ENCODE results near the gene TRMT61B.

The TRMT61B gene

DNA sequence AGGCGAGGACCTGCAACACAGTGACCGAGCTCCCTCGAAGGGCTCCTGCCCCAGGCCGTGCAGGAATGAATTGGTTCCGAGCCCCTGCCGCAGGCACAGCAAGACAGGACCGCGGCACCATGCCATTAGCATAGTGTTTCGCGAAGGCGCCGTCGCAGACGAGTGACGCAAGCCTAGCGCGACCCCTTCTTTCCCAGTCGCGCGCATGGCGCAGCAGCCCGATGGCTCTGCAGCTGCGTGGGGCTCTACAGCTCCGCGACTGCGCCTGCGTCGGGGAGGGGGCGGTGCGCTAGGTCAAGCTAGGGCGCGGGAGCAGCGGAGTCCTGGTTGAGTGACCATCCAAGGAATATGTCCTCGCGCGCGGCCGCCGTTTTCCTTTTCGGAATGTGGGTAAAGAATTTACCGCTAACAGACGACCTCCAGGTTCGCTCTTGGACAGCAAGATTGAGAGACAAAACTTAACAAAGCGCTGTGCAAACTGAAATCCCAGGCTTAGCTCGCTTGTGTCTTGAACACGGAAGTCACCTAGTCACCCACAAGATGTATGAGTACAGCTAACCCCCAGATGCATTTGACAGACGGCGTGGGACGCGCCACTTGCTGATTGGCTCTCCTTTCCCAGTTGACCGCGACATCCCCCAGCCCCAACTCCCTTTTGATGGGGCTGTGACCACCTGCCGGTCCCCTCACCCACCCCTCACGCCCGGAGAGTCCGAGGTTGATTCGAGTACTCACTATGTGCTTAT, at the start of gene TRMT61B:
TSS of gene TRMT61B (minus strand) at position 164 of the 746 bp plus-strand sequence. CDS start at position 132, 32 bp downstream.
- peak; percentile 97 for DNase-seq

DNA sequence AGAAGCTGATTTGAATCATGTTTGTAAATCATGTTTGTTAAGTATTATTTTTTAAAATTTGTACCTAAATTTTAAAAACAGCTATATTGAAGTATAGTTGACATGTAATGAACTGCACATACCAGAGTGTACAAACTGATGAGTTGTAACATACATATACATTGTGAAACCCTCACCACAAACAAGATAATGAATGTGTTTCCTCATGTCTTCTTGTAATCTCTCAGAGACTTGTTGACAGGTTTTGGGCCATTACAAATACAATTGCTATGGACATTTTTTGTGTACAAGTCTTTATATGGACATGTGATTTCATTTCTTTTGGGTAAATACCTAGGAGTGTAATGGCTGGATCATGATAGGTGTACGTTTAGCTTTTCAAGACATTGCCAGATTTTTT, 45.8 kb upstream of the TRMT61B start:
- no peak for DNase-seq

DNA sequence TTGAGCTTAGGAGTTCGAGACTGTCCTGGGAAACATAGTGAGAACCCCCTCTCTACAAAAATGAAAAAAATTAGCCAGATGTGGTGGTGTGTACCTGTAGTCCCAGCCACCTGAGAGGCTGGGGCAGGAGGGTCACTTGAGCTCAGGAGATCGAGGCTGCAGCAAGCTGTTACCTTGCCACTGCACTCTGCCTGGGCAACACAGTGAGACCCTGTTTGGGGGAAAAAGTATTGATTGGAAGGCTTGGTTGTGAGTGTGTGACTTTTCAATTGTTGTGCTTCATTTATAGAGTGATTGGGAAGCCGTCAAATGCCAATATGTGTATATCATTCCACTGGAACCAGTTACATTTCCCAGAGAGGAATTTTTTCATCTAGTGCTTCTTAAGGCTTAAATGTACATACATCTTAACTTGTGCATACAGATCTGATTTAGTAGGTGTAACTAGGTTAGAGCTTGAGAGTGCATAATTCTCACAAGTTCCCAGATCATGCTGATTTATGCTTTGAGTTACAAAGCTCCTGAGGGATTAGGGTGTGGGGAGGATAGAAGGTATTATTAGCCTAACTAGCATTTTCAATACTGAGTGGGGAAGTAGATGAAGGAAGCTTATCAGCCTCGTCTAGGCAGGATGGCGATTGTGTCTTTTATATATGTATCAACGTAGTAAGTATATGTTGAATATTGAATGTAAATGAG, 39.7 kb upstream of the TRMT61B start:
- DNase-seq, result no peak

DNA sequence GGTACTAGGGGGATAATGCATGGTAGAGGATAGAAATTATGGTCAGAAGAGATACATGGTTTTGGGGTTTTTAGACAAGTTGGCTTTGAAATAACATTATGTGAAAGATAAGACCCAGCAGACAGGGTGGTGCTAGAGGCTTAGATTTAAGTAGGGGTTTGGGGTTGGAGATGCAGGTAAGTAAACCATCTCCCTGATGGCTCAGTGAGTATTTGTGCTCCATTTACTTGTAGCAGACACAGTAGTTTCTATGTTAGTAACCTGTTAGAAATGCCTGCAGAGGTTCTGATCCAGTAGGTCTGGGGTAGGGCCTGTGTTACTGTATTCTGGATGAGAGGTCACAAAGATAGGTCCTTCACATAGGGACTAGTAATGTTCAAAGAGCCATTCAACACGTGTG, 38.1 kb upstream of the TRMT61B start:
- no peak for DNase-seq

DNA sequence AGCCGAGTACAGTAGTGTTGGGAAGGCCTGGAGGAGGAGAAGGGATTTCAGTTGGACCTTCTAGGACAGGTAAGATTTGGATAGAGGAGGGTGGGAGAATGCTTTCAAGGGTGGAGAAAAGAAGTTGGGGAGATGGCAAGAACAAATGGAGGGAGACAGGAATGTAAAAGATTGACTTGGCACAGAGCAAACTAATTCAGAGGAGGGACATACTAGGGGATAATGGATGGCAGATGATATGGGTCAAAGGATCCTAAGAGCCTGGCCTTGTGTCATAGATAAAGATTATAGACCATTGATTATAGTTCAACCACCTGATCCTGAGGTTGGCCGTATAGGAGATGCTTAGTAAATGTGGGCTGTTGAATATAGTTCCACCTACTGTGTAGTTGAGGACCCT, 36.7 kb upstream of the TRMT61B start:
- DNase-seq, result no peak

DNA sequence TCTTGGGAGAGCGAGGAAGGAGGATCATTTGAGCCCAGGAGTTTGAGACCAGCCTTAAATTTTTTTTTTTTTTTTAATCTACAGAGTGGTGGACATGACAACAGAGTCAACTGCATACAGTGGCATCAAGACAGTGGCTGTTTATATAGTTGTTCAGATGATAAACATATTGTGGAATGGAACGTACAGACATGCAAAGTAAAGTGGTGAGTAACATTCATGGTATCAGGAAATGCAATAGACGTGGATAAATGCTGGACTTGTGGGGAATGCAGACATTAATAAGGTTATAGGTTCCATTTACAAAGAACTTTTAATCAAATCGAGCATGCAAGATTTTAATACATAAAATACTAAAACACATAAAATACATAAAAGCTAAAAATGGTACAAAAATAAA, 36.3 kb upstream of the TRMT61B start:
- DNase-seq, result no peak

DNA sequence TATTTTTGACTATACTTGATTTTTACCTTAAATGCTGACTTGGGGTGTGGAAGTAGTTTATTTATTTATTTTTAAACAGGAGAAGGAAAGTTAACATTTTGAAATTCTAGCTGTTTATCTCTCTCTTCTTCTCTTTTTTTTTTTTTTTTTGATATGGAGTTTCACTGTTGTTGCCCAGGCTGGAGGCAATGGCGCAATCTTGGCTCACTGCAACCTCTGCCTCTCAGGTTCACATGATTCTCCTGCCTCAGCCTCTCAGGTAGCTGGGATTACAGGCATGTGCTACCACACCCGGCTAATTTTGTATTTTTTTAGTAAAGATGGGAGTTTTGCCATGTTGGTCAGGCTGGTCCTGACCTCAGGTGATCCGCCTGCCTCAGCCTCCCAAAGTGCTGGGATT, 35.4 kb upstream of the TRMT61B start:
- no peak for DNase-seq

DNA sequence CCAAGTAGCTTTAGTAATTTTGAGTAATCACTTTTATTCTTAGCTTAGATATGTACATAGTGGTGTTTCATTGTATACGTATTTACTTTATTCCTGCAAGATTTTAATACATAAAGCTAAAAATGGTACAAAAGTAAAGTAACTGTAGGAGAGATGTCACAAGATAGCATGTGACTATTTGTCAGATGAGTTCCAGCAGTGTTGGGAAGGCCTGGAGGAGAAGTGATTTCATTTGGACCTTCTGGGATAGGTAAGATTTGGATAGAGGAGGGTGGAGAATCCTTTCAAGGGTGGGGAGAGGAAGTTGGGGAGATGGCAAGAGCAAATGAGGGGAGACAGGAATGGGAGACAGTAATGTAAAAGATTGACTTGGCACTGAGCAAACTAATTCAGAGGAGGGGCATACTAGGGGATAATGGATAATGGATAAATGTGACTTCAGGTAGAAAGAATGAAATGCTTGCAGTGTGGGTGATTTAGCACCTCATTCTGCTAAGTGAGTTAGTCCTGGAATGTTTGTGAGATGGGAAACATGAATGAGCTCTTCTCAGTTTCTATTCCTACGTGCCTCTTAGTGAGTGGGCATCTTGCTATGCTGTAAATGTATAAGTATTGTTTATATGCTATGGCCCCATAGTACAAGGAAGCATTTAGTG, 34.8 kb upstream of the TRMT61B start:
- DNase-seq, result no peak

DNA sequence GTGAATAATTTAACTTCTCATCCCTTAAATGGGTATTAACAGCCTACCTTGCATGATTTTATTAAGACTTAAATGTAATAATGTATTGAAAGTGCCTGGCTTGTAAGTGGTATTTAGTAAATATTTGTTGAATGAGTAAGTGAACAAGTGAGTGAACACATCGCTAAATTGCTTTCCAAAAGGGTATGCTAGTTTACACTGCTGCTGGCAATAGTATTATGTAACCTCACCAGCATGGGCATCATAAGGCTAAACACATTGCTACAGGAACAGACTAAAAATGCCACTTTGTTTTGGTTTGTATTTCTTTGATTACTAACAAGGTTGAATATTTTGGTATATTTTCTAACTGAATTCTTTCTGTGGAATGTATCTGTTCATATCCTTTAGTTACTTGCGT, 34.2 kb upstream of the TRMT61B start:
- DNase-seq, result no peak

DNA sequence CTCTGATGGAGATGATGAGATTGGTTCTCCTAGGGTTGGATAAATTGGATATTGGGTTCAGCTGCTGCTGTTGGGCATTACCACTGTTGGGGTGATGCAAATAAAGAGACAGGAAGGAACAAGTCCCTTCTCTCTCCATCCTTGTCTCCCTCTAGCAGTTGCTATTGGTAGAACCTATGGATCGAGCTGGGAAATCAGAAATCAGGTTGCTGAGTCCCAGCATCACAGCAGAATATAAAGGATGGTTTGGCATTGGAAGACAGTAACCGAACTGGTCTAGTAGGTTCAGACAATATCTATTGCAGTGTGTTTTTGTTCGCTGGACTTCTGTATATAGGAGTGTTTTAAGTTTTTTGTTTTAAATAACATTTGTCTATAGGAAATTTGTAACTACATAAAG, 32.5 kb upstream of the TRMT61B start:
- no peak for DNase-seq

DNA sequence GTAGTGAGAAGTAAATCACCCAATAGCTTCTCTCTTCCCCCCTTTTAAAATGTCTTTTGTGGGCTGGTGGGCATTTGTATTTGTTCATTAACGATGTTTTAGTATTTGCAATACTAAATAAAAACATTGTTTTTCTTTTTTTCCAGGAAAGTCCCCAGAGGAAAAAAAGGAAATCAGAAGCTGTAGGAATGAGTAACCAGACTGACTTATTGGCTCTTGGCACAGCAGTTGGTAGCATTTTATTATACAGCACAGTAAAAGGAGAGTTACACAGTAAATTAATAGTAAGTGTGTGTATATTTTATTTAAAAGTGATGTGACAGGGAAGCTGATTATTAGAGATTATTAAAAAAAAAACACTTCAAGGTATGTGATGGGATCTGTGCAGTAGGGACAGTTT, 31.7 kb upstream of the TRMT61B start:
- no peak for DNase-seq

DNA sequence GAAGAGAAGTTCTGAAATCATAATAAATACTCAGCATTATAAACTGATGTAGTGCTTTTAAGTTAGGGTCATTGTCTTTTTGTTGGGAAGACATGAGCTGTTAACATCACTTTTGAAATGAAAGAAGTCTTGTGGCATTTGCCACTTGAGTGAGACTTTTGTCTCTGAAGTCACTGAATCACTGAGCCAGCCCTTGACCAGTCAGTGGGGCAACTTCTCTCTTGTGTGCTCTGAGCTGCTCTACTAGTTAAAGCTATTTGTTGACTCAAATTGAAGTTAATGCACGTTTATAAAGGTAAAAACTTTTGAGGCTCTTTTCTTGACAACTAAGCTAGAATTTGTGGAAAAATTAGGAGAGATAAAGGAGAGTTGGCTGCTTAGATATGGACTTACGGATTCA, 31.1 kb upstream of the TRMT61B start:
- no peak for DNase-seq

DNA sequence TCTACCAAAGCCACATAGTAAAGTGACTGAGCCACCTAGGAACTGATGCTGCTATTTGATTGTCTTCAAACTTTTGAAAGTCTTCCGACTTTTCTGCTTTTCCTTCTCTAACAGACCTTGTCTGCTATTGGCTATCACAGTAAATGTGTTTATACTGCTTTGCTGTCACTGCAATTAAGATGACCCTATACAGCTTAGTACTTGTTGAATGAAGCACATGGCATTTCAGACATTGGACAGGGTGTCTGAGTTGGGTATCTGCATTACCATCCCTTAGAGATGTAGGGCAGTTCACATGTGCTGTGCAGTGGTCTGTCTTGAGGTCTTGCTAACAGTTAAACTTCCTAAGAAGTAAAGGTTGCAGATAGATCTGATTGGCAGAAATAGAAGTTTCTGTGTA, 27.9 kb upstream of the TRMT61B start:
- no peak for DNase-seq

DNA sequence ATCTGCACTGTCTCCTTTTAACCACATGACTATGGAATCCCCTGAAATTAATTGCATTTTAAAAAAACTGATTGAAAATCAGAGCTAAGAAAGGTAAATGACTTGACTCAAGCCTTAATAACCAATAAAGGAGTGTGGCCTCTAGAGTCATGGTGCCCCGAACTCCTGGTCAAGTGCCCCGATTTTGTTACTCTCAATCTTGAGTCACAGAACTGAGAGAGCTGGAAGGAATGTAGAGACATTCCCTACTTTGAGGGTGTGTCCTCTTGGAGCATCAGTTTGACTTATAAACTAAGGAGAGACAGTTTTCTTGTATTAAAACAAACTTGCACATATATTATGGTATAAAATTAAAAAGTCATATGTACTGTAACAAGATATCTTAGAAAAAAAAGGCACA, 26.8 kb upstream of the TRMT61B start:
- no peak for DNase-seq

DNA sequence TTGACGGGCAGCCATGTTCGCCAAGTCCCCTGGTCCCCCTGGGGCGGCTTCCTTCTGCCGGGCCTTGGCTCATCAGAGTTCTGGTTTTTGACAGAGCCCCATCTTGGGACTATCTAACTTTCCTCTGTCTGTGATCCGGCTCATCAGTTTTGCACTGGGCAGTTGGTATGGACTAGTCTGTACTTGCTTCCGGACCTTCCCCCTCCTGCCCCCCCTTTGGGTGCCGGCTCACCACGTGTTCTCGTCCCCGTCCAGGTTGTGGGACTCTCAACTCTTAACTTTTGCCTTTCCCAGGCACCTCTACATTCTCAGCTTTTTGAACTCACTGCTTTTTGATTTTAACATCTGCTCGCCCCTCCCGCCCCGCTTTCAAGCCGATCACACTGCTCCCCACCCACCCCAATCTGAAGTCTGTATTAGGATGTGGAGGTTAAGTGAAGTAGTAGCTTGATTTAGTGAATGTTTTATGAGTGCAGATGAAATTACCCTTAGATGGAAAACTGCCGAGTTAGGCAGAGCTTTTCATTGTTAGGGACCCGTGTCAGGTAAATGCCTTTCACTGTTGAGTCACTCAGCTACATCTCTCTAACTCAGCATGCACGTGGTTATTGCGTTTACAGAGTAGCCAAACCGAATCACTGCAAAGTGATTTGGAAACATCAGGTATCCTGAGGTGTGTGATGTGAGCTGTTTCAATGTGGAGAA, 25.2 kb upstream of the TRMT61B start:
- peak; percentile 44 for DNase-seq

DNA sequence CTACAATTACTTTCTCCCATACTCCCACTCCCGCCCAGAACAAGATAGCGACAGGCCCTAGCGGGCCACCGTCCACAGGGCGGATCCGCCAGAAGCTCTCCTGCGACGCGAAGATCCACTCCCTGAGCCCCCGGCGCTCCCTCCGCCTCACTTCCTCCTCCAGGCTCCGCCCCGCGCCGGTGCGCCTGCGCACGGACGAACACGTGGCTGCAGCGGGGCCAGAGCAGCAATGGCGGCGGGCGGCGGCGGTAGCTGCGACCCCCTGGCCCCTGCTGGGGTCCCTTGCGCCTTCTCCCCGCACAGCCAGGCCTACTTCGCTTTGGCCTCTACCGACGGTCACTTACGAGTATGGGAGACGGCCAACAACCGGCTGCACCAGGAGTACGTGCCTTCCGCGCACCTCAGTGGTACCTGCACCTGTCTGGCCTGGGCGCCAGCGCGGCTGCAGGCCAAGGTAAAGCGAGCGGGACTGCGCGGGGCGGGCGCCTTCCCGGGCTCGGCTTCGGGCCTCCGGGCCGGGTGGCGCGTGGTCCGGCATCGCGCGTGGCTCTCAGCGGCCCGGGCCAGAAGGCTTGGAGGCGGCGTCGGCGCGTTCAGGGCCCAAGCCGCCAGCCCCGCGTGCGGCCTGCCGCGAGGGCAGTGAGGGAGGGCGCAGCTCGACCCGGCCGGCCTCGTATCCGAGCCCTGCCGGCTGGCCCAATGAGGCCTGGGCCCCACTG, 24.5 kb upstream of the TRMT61B start, which contains the start of gene WDR43:
TSS of gene WDR43 (plus strand) at position 198 of the 719 bp plus-strand sequence. CDS start at position 230, 32 bp downstream.
- peak; percentile 99 for DNase-seq

DNA sequence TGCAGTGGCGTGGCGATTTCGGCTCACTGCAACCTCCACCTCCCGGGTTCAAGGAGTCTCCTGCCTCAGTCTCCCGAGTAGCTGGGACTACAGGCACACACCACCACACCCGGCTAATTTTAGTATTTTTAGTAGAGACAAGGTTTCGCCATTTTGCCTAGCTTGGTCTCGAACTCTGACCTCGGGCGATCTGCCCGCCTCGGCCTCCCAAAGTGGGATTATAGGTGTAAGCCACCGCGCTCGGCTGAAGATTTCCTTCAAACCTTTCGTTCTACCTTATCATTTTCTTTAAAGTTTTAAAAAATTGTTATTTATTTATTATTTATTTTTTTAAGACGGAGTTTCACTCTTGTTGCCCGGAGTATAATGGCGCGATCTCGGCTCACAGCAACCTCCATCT, 23.4 kb upstream of the TRMT61B start:
- DNase-seq, result no peak

DNA sequence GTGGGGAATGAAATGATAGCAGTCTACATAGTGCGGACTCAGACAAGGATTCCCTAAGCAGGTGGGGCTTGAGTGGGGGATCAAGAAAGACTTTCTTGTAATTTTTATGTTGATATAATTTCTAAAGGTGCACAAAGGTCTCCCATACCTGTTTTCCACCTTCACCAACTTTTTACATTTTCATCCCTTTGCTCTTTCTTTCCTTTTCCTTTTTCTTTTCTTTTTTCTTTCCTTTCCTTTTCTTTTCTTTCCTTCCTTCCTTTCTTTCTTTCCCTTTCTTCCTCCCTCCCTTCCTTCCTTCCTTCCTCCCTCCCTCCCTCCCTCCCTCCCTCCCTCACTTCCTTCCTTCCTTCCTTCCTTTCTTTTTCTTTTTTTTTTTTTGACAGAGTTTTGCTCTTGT, 10.1 kb upstream of the TRMT61B start:
- DNase-seq, result no peak

DNA sequence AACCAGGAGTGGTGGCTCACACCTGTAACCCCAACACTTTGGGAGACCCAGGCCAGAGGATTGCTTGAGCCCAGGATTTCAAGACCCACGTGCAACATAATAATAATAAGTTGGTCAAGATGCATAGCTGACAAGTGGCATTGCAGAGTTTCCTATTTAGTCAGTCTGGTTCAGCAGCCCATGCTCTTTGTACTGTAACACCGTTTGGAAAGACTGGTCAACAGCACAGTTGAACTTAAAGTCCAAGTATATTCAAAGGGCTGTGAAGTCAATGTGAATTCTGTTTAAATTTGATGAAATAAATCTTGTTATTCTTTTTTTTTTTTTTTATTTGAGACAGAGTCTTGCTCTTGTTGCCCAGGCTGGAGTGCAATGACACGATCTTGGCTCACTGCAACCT, 1.5 kb upstream of the TRMT61B start:
- no peak for DNase-seq

DNA sequence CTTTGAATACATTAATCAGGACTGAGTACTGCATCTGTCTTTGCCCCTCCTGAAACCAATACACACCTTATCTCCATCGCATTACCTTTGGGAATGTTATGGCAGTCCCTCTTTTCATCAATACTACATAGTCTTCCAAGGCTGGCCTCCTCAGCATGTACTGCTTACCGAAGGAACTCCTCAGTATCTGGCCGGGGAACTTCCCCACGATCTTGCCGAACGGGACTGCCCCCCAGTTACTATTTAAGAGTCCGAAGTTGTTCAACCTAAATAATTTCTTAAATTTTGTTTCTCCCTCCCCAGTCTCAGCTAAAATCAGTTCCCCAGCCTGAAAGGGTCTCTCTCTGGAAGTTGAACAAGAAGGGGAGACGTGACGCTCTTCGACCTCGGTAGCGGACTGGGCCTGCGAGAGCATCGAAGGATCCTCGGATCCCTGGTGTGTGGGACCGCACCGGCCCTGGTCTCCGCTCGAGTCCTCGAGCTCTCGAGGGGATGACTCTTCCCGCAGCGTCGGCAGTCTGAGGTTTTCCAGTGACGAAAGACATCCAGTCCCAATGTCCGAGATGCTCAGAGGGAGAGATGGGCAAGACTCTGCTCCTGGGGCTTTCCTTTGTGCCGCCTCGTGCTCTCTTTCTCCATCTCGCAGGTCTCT, 489 bp downstream of the TRMT61B start:
- DNase-seq, result peak; percentile 31

DNA sequence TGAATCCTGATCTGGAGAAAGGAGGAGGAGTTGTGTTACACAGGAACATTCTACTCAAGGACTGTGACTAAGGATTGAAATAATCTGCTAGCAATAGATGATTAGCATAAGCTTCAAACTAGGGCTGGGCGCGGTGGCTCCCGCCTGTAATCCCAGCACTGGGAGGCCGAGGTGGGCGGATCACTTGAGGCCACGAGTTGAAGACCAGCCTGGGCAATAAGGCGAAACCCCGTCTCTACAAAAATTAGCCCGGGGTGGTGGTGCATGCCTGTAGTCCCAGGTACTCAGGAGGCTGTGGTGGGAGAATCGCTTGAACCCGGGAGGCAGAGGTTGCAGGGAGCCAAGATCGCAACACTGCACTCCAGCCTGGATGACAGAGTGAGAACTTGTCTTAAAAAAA, 1.5 kb downstream of the TRMT61B start:
- no peak for DNase-seq

DNA sequence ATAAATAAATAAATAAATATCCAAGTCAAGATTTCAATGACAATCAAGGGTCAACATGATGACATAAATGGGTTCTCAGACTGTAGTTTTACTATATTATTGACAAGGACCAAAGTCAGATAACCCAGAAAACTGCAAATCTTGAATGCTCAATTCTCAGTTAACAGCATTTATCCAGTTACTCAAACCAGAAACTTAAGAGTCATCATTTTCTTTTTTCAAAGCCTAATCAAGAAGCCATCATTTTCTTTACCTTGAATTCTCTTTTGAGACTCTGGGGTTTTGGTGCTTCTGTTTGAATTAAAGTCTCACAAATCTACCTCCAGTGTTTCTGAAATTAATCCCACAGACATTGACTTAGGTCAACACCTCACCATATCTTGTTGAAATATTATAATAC, 14.1 kb downstream of the TRMT61B start:
- DNase-seq, result no peak
